Measurements from ENCODE around the gene IGF2R.

IGF2R gene

GRCh38 chr6:160044687-160045086 lies 75.8 kb downstream of the IGF2R start:
- DNase-seq (ENCODE audit: low read depth), result no peak

DNA sequence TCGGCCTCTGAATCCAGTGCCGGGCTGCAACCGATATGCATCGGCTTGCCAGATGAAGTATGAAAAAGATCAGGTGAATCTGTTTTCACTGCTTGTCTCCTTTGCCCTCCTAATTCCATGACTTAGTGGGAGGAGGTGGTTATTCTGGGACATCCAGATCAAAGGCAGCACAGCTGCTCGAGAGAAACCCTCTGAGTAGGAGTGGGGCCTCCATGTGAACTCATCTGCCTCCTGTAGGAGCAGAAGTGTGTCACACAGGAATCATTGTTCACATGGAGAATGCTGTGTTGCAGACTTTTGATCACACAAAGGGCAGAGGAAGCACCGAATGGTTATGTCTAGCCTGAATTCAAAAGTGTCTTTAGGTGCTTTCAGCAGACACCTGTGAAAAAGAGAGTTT lies 79.6 kb downstream of the IGF2R start:
- DNase-seq (ENCODE audit: low read depth), result no peak

- DNase-seq (ENCODE audit: low read depth), result no peak
These were observed 80.5 kb downstream of the IGF2R start for GRCh38 chr6:160049346-160049745.

DNA sequence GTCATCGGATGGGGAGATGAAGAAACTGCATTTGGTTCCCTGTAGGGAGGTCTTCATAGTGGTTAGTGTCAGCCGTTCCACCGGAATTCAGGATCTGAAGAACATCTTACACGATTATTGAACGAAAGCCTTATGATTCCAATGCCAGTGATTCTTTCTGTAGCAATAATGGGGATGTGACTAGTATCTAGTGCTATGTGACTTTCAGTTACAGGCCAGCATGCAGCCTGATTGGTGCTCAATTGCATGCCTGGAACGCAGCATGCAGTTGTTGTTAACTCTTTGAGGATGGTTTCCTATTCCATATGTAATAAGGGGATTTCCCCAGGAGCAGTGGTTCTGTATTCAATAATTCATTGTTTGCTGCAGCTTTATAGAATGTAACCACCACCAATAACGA lies 81.1 kb downstream of the IGF2R start:
- DNase-seq (ENCODE audit: low read depth), result no peak

GRCh38 chr6:160051390-160051789 lies 82.5 kb downstream of the IGF2R start:
- no peak for DNase-seq (ENCODE audit: low read depth)

GRCh38 chr6:160054271-160054670 lies 85.4 kb downstream of the IGF2R start:
- no peak for DNase-seq (ENCODE audit: low read depth)

GRCh38 chr6:160054913-160055312 lies 86.0 kb downstream of the IGF2R start:
- no peak for DNase-seq (ENCODE audit: low read depth)

- no peak for DNase-seq (ENCODE audit: low read depth)
These were observed 86.5 kb downstream of the IGF2R start for GRCh38 chr6:160055378-160055777.

DNA sequence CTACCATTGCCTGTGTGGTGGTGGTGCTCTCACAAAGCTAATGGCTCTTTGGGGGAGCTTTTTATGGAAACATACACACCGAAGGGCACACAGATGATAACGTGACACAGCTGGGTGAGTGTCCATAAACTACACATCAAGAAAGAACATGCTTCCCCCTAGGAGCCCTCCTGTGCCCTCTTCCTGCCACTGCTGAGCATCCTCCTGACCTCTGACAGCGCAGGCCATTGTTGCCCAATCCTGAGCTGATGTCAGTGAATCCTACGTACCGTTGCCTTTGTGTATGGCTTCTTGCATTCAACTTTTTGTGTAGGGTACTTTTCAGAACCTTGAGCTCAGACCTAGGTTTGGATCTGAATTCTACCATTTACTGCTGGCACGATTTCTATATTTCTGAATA lies 86.9 kb downstream of the IGF2R start:
- DNase-seq (ENCODE audit: low read depth), result no peak

GRCh38 chr6:160057080-160057479 lies 88.2 kb downstream of the IGF2R start:
- no peak for DNase-seq (ENCODE audit: low read depth)

DNA sequence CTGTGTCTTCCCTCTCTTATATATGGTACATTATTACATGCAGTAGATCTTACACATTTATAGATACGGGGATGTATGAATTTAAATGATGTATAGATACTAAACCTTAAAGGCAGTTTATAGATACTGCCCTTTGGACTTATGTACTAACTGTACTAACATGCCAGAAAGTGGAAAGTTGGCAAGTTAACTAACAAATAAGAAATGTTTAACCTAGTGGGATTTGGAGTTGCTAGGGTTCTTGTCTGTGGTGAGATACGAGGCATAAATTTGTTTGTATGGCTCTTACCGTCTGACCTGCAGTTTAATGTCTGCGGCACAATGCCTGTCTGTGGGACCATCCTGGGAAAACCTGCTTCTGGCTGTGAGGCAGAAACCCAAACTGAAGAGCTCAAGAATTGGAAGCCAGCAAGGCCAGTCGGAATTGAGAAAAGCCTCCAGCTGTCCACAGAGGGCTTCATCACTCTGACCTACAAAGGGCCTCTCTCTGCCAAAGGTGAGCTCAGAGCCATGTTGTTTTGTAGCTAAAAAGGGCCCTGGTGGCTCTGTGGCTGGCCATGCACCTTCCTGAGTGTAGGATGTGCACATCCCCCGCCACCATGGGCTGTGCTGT lies 89.8 kb downstream of the IGF2R start:
- no peak for DNase-seq (ENCODE audit: low read depth)

DNA sequence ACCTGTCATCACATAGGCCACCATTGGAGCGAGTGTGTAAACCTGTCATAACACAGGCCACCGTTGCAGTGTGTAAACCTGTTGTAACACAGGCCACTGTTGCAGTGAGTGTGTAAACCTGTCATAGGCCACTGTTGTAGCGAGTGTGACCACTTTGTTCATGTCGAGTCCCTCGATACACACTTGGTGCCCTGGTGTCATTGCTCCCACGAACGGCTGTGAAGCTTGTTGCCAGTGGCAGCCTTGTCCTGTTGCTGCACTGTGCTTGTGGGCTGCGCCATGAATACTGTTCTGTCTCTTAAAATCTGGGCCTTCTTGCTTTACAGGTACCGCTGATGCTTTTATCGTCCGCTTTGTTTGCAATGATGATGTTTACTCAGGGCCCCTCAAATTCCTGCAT lies 91.3 kb downstream of the IGF2R start:
- DNase-seq (ENCODE audit: low read depth), result no peak

- DNase-seq (ENCODE audit: low read depth), result no peak
These were observed 92.1 kb downstream of the IGF2R start for GRCh38 chr6:160060920-160061447.

DNA sequence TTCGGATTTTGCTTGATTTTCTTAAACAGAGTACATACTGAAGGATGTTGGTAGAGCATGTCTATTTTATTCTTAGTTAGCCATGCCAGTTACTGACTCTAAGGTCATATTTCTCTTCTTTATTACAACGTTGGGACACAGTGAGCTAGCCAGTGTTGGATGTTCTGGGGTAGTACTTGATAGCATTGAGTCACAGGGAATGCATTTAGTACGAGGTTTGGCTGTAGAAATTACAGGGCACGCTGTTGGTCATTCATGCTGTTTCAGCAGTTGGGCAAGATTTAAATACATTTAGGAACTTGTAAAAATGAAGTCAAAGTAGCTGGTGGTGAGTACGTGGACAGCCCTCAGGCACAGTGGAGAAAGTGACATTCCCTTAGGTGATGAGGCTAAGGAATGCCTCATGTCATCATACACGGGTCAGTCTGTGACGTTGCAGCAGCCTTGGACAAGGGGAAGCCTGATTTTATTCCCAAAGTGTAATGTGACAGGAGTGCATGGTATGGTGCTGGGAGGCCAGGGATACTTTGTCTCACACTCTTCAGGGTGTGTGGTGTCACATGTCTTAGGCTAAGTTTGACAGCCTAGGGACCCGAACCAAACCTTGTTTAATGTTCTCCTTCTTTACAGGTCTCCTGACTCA lies 95.0 kb downstream of the IGF2R start:
- DNase-seq (ENCODE audit: low read depth), result no peak

- DNase-seq (ENCODE audit: low read depth), result no peak
These were observed 96.3 kb downstream of the IGF2R start for GRCh38 chr6:160065200-160065599.

GRCh38 chr6:160067564-160067963 lies 98.7 kb downstream of the IGF2R start:
- no peak for DNase-seq (ENCODE audit: low read depth)

- no peak for DNase-seq (ENCODE audit: low read depth)
These were observed 99.5 kb downstream of the IGF2R start for GRCh38 chr6:160068346-160068745.

DNA sequence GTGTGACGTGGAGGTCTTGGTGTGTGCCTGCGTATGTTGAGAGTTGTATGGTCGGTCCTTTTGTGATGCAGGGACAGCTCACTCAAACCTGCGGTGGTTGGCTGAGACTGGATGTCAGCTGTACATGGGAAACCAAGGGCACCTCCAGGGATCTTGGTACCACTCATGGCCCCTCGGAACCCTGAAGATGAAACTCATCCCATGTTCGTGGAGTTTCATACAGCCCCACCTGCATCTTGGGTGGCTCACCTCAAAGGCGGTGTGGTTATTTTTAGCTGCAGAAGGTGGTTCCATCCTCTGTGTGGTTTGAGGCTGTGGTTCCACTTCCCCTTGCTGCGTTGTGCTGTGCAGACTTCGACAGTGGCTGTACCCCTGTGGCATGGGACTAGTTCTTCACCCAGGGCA lies 100.2 kb downstream of the IGF2R start:
- DNase-seq (ENCODE audit: low read depth), result peak; percentile 5

DNA sequence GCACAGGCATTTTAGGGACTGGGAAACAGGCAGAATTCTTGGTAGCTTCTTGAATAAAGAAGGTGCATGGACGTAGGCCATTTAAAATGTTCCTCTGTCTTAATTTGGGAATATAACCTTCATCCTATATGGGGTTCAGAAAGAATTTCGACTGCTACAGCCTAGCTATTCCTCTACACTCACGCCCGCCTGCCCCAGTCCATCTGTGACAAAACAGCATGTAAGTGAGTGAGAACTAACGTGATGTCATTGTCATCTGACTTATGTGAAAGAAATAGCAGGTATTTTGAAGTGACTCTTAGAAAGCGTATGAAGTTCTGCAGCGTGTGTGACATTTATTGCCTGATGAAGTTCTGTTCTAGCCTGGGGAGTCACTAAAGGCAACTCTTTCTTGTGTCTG lies 100.6 kb downstream of the IGF2R start:
- no peak for DNase-seq (ENCODE audit: low read depth)

- DNase-seq (ENCODE audit: low read depth), result no peak
These were observed 101.5 kb downstream of the IGF2R start for GRCh38 chr6:160070427-160070826.

DNA sequence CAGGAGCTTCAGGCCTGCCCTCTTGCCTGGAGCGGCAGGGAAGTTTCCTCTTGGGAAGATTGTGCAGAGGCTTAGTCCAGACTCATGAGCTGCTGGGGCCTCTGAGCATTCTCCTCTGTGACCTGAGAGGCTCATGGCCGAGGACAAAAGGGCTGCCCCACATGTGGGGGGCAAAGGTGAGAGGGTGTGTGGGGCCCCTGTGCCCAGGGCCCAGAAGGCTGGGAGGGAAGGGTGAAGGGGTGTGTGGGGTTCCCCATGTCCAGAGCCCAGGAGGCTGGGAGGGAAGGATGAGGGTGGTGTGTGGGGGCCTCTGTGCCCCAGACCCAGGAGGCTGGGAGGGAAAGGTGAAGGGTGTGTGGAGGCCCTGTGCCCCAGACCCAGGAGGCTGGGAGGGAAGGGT lies 101.9 kb downstream of the IGF2R start:
- no peak for DNase-seq (ENCODE audit: low read depth)

- no peak for DNase-seq (ENCODE audit: low read depth)
These were observed 103.2 kb downstream of the IGF2R start for GRCh38 chr6:160071805-160072690.

- DNase-seq (ENCODE audit: low read depth), result no peak
These were observed 104.4 kb downstream of the IGF2R start for GRCh38 chr6:160073272-160073671.
